Right atrium auricular region (tissue), 2 donors: Measurements from ENCODE around the gene FAM47C. TPM values are rescaled to one million over a fixed set of nuclear protein-coding genes. Genes with fewer than 3 reads are reported as not detected.
A peak's percentile ranks its signal among the peaks of the same experiment; 100 is the strongest.
"Not testable (repeated sequence)": the region's sequence is repeated elsewhere in the genome, so short reads cannot be mapped to it uniquely, and the experiment has no call there.

Experiments
- DNase-seq: peaks from one replicate; pipeline ENCODE4 v3.0.0-alpha.2; 2019; ENCODE audit warnings: low spot score
- H3K27ac ChIP-seq, 2 donors: fragments of 200-600 bp; sonication (generic); 1 replicate in 1 of 2; 2 replicates in 1 of 2; pipeline ENCODE4 v1.5.1; 2016 to 2019
- H3K27me3 ChIP-seq, 2 donors: fragments of 200-600 bp; sonication (generic); one replicate each; pipeline versions ENCODE4 v1.5.1 to v1.6.0; 2017 to 2019
- H3K36me3 ChIP-seq: fragments of 200-600 bp; sonication (generic); one replicate; pipeline ENCODE4 v1.5.1; 2016
- H3K4me1 ChIP-seq, 2 donors: fragments of 200-600 bp; sonication (generic); one replicate each; pipeline versions ENCODE4 v1.5.1 to v1.6.0; 2017 to 2019
- H3K4me3 ChIP-seq, 2 donors: fragments of 200-600 bp; sonication (generic); 1 replicate in 1 of 2; 2 replicates in 1 of 2; pipeline ENCODE4 v1.5.1; 2017 to 2019; ENCODE audit warnings: mild to moderate bottlenecking in 1 of 2, moderate library complexity in 1 of 2
- H3K9me3 ChIP-seq, 2 donors: fragments of 200-600 bp; sonication (generic); one replicate each; pipeline ENCODE4 v1.5.1; 2019
- CTCF ChIP-seq, 2 donors: fragments of 200-600 bp; sonication (generic); IDR thresholded peaks; one replicate each; pipeline ENCODE4 v1.5.1; 2019; ENCODE audit warnings: antibody characterized with exemption in 2 of 2
- total RNA-seq, 2 donors: library from RNA; depleted of rRNA; stranded (reverse); fragments of >200 nt; gene quantifications; one replicate each; pipeline ENCODE4 v1.1.0, GENCODE V29; 2016

FAM47C gene
- total RNA-seq, 2 donors from 2014 or later = not detected

- Histone ChIP-seq H3K27me3 (no peaks in the 10 kb centered on the region), H3K27ac (no peak overlapping the region), H3K9me3 (no peaks in the 10 kb centered on the region), H3K36me3 (no peaks in the 10 kb centered on the region), H3K4me3 (no peak overlapping the region), H3K4me1 (no peaks in the 10 kb centered on the region)
- TF ChIP-seq CTCF (IDR thresholded peaks at IDR 0.05) = no peak
- DNase-seq = no peak
Observed at GRCh38 chrX:36978886-36979285, 29.3 kb upstream of the FAM47C start.

- no peak for DNase-seq
- Histone ChIP-seq H3K4me3 (no peak overlapping the region), H3K27me3 (no peaks in the 10 kb centered on the region), H3K36me3 (no peaks in the 10 kb centered on the region), H3K4me1 (no peaks in the 10 kb centered on the region), H3K9me3 (no peaks in the 10 kb centered on the region), H3K27ac (no peak overlapping the region)
- no peak for TF ChIP-seq CTCF (IDR thresholded peaks at IDR 0.05)
Observed at GRCh38 chrX:36983831-36984230, 24.3 kb upstream of the FAM47C start.

GRCh38 chrX:36985416-36986209, 22.6 kb upstream of the FAM47C start:
- not testable (repeated sequence) for H3K4me1 ChIP-seq, H3K27ac ChIP-seq, DNase-seq, H3K9me3 ChIP-seq, H3K36me3 ChIP-seq, H3K27me3 ChIP-seq
- peak overlapping the region in 1 of 2 donors; percentile 9 for H3K4me3 ChIP-seq

GRCh38 chrX:36986231-36986630, 21.9 kb upstream of the FAM47C start:
- H3K9me3 ChIP-seq = no peaks in the 10 kb centered on the region
- H3K27me3 ChIP-seq = no peaks in the 10 kb centered on the region
- peak overlapping the region in 1 of 2 donors; percentile 9 for H3K4me3 ChIP-seq
- H3K4me1 ChIP-seq = no peaks in the 10 kb centered on the region
- no peak for DNase-seq
- TF ChIP-seq CTCF (IDR thresholded peaks at IDR 0.05) = no peak
- no peak overlapping the region for H3K27ac ChIP-seq
- H3K36me3 ChIP-seq = no peaks in the 10 kb centered on the region

- not testable (repeated sequence) for H3K4me1 ChIP-seq, H3K27me3 ChIP-seq, H3K9me3 ChIP-seq
Observed at GRCh38 chrX:36987212-36987611, 21.0 kb upstream of the FAM47C start.

GRCh38 chrX:37000140-37000539, 8.0 kb upstream of the FAM47C start:
- no peaks in the 10 kb centered on the region for H3K36me3 ChIP-seq
- no peak for DNase-seq
- no peaks in the 10 kb centered on the region for H3K9me3 ChIP-seq
- TF ChIP-seq CTCF (IDR thresholded peaks at IDR 0.05) = no peak
- H3K27me3 ChIP-seq = no peaks in the 10 kb centered on the region
- H3K4me1 ChIP-seq = no peaks in the 10 kb centered on the region
- no peak overlapping the region for H3K4me3 ChIP-seq
- no peak overlapping the region for H3K27ac ChIP-seq

More at GRCh38 chrX:36987212-36987611, 21.0 kb upstream of the FAM47C start:
- not testable (repeated sequence) for H3K27ac ChIP-seq, H3K4me3 ChIP-seq, H3K36me3 ChIP-seq, DNase-seq

GRCh38 chrX:37010496-37010895, 2.3 kb downstream of the FAM47C start:
- no peaks in the 10 kb centered on the region for H3K27me3 ChIP-seq
- H3K9me3 ChIP-seq = peaks cover 0 to 3% of the 10 kb centered on the region in 2 donors
- H3K4me3 ChIP-seq = no peak overlapping the region
- H3K4me1 ChIP-seq = no peaks in the 10 kb centered on the region
- no peak for DNase-seq
- no peak for TF ChIP-seq CTCF (IDR thresholded peaks at IDR 0.05)
- H3K27ac ChIP-seq = no peak overlapping the region
- no peaks in the 10 kb centered on the region for H3K36me3 ChIP-seq

- DNase-seq, H3K36me3 ChIP-seq, H3K27me3 ChIP-seq, H3K27ac ChIP-seq, H3K4me1 ChIP-seq, H3K9me3 ChIP-seq, H3K4me3 ChIP-seq: not testable (repeated sequence)
Observed at GRCh38 chrX:37034260-37034659, 26.1 kb downstream of the FAM47C start.

GRCh38 chrX:37036674-37037220, 28.6 kb downstream of the FAM47C start:
- not testable (repeated sequence) for DNase-seq, H3K9me3 ChIP-seq, H3K27ac ChIP-seq, H3K36me3 ChIP-seq, H3K4me1 ChIP-seq, H3K4me3 ChIP-seq, H3K27me3 ChIP-seq
